Spleen (tissue), 7 donors: ENCODE data around the gene SPEF2.

Experiments
- POLR2A ChIP-seq, 3 donors: fragments of 450-650 bp; IDR thresholded peaks; one replicate each; pipeline ENCODE4 v1.5.1; 2017; ENCODE audit warnings: antibody characterized with exemption in 3 of 3, mild to moderate bottlenecking in 1 of 3
- POLR2AphosphoS5 ChIP-seq, 3 donors: sonication (generic); formaldehyde crosslinking; IDR thresholded peaks; one replicate each; pipeline ENCODE4 v1.5.1; 2017; ENCODE audit warnings: antibody characterized with exemption in 3 of 3
- TF ChIP-seq, protein P1 (sequence below), 11 experiments: fragments of 200-600 bp in 7 of 11; fragments of 450-650 bp in 4 of 11; sonication (generic) in 4 of 11; IDR thresholded peaks in 8 of 11; conservative IDR thresholded peaks in 3 of 11; 1 replicate in 7 of 11; 2 replicates in 4 of 11; pipeline versions ENCODE4 v1.4.0 to v1.8.0; 2016 to 2021; ENCODE audit warnings: antibody characterized with exemption in 11 of 11, inconsistent platforms in 4 of 11, mild to moderate bottlenecking in 1 of 11
- donor health status: DM: no; HTN: no; CAD: no; lungs with moderate emphysema.
- donor health status: DM: no; HTN: no; CAD: no.
- donor health status: DM: no; HTN: no; CAD: no.

- TF ChIP-seq, protein P1, sequence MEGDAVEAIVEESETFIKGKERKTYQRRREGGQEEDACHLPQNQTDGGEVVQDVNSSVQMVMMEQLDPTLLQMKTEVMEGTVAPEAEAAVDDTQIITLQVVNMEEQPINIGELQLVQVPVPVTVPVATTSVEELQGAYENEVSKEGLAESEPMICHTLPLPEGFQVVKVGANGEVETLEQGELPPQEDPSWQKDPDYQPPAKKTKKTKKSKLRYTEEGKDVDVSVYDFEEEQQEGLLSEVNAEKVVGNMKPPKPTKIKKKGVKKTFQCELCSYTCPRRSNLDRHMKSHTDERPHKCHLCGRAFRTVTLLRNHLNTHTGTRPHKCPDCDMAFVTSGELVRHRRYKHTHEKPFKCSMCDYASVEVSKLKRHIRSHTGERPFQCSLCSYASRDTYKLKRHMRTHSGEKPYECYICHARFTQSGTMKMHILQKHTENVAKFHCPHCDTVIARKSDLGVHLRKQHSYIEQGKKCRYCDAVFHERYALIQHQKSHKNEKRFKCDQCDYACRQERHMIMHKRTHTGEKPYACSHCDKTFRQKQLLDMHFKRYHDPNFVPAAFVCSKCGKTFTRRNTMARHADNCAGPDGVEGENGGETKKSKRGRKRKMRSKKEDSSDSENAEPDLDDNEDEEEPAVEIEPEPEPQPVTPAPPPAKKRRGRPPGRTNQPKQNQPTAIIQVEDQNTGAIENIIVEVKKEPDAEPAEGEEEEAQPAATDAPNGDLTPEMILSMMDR (IDR thresholded peaks at IDR 0.05 in 8 of 11, conservative IDR thresholded peaks at IDR 0.05 in 3 of 11): no peak
- no peak for TF ChIP-seq POLR2A (IDR thresholded peaks at IDR 0.05)
- TF ChIP-seq POLR2AphosphoS5 (IDR thresholded peaks at IDR 0.05): no peak
Measured at GRCh38 chr5:35821513-35821912, 203.8 kb downstream of the SPEF2 start.
